Aorta (tissue), 5 donors: ENCODE results near the gene FAM47E. TPM values are rescaled to one million over a fixed set of nuclear protein-coding genes. Genes with fewer than 3 reads are reported as not detected.

ENCODE experiments used
- ATAC-seq: fragments of 200-7000 bp; cut with Tn5 transposase; one replicate; pipeline ENCODE4 v1.9.1; 2022; ENCODE audit warnings: moderate library complexity; ENCODE audit not compliant: low FRiP score
- DNase-seq, 2 donors: peaks; one replicate each; pipeline ENCODE4 v3.0.0-alpha.2; 2020
- H3K27ac ChIP-seq, 2 donors: one replicate each; pipeline ENCODE4 v1.5.1; 2013; ENCODE audit warnings: low read length in 2 of 2, mild to moderate bottlenecking in 2 of 2, moderate library complexity in 2 of 2, control low read depth in 1 of 2, inconsistent platforms in 1 of 2, low read depth in 1 of 2
- H3K27me3 ChIP-seq, 2 donors: one replicate each; pipeline ENCODE4 v1.6.1; 2013; ENCODE audit warnings: control low read depth in 1 of 2, low read length in 1 of 2, mild to moderate bottlenecking in 1 of 2, moderate library complexity in 1 of 2; ENCODE audit not compliant: insufficient read depth in 2 of 2, control insufficient read depth in 1 of 2
- H3K36me3 ChIP-seq, 2 donors: one replicate each; pipeline ENCODE4 v1.6.1; 2013; ENCODE audit warnings: control low read depth in 1 of 2, low read length in 1 of 2, mild to moderate bottlenecking in 1 of 2; ENCODE audit not compliant: insufficient read depth in 2 of 2, control insufficient read depth in 1 of 2
- H3K4me1 ChIP-seq, 2 donors: one replicate each; pipeline ENCODE4 v1.6.1; 2013; ENCODE audit warnings: low read length in 2 of 2, control low read depth in 1 of 2, mild to moderate bottlenecking in 1 of 2, moderate library complexity in 1 of 2; ENCODE audit not compliant: insufficient read depth in 2 of 2, control insufficient read depth in 1 of 2
- H3K4me3 ChIP-seq, 2 donors: one replicate each; pipeline ENCODE4 v1.5.1; 2013; ENCODE audit warnings: low read length in 2 of 2, control low read depth in 1 of 2, mild to moderate bottlenecking in 1 of 2
- H3K9me3 ChIP-seq: one replicate; pipeline ENCODE4 v1.6.1; 2013; ENCODE audit warnings: mild to moderate bottlenecking, low read length; ENCODE audit not compliant: control insufficient read depth
- WGBS, 2 donors: extraction: QIAGEN DNeasy Blood & Tissue Kit; methylation state at CpG; one replicate each; pipeline ENCODE4 v1.1.7; 2013; 5-methylcytosine and 5-hydroxymethylcytosine counted together
- intact Hi-C, 2 donors: fragments of 100-400 bp; cut with DNase I; formaldehyde crosslinking; loops; one replicate each; pipeline versions ENCODE4 v1.14.2 to v1.15.0; 2022
- polyA plus RNA-seq, 2 donors: library from polyadenylated mRNA; stranded (reverse); fragments of 200-250 nt; gene quantifications; one replicate each; pipeline ENCODE4 v1.2.3, GENCODE V29; 2013
- total RNA-seq, 2 donors: library from RNA; stranded (reverse); fragmentation: NEBNext Ultra II Directional; extraction: Animal tissue kit (Norgen Biotek cat#: 25700); gene quantifications; one replicate each; pipeline ENCODE4 v1.2.1, GENCODE V29; 2021
- donor health status: healthy with polysubstance abuse.
- donor health status: Bipolar disorder and iron deficiency.
- donor health status: DM: no; HTN: no; CAD: no.
- donor health status: DM: no; HTN: no; CAD: no.
- donor health status: DM: yes; HTN: yes; CAD: no.

The FAM47E gene
- total and polyA plus RNA-seq, 4 donors, result 1.2 to 2.4 (median 1.8) TPM

DNA sequence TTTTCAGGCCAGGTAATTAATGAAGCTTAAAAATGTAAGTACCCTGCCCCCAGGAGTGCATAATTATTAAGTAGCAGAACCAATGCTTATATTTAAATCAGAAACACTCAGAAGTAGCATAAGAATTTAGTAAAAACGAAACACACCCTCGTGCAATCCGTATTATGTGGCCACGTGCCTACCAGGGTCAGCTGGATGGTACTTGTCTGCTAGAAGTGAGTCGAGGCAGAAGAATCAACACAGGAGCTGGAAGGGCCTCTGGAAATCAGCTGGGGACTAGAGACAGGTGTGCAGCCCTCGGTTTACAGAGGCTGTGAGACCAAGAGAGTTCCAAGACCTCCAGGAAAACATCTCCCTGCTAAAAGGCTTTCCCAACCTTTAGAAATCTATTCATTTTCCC, 559 bp upstream of the FAM47E start:
- Histone ChIP-seq H3K4me3 (peak overlapping the region; percentile 60 to 64), H3K27ac (no peak overlapping the region), H3K4me1 (no peaks in the 10 kb centered on the region), H3K27me3 (no peaks in the 10 kb centered on the region), H3K36me3 (no peaks in the 10 kb centered on the region), H3K9me3 (no peaks in the 10 kb centered on the region)
- DNase-seq (no peak), ATAC-seq (no peak)
- intact Hi-C loops, result loop anchor here in 1 of 2 donors (5.0 kb wide), 1 partner anchor 56 kb away; the partner anchor contains the start of gene STBD1
- 13 to 14% methylated on average over 6 of the region's 6 CpGs for WGBS, 2 donors

GRCh38 chr4:76252271-76252653, 741 bp downstream of the FAM47E start:
- no peak overlapping the region for H3K27ac ChIP-seq
- H3K4me1 ChIP-seq, result no peaks in the 10 kb centered on the region
- no peaks in the 10 kb centered on the region for H3K27me3 ChIP-seq
- H3K36me3 ChIP-seq, result no peaks in the 10 kb centered on the region
- no peaks in the 10 kb centered on the region for H3K9me3 ChIP-seq
- no peak for ATAC-seq
- no peak overlapping the region for H3K4me3 ChIP-seq
- WGBS, 2 donors, result 78 to 86% methylated on average over 8 of the region's 8 CpGs
- intact Hi-C loops, result loop anchor here in 1 of 2 donors (5.0 kb wide), 1 partner anchor 55 kb away; the partner anchor contains the start of gene STBD1
- DNase-seq, result no peak

GRCh38 chr4:76253511-76253910, 2.0 kb downstream of the FAM47E start:
- Histone ChIP-seq H3K9me3 (no peaks in the 10 kb centered on the region), H3K4me1 (no peaks in the 10 kb centered on the region), H3K27me3 (no peaks in the 10 kb centered on the region), H3K36me3 (no peaks in the 10 kb centered on the region), H3K27ac (no peak overlapping the region), H3K4me3 (no peak overlapping the region)
- WGBS, 2 donors, result 70 to 87% methylated on average over 6 of the region's 6 CpGs
- no peak for DNase-seq
- no peak for ATAC-seq
- intact Hi-C loops, result loop anchor here in 1 of 2 donors (5.0 kb wide), 1 partner anchor 54 kb away; the partner anchor contains the start of gene STBD1

GRCh38 chr4:76256032-76256431, 4.5 kb downstream of the FAM47E start:
- Histone ChIP-seq H3K36me3 (no peaks in the 10 kb centered on the region), H3K9me3 (no peaks in the 10 kb centered on the region), H3K27ac (no peak overlapping the region), H3K4me1 (no peaks in the 10 kb centered on the region), H3K4me3 (no peak overlapping the region), H3K27me3 (no peaks in the 10 kb centered on the region)
- ATAC-seq (no peak), DNase-seq (no peak)
- WGBS, 2 donors, result 67 to 87% methylated on average over 6 of the region's 6 CpGs
- intact Hi-C loops, result no loop called here

DNA sequence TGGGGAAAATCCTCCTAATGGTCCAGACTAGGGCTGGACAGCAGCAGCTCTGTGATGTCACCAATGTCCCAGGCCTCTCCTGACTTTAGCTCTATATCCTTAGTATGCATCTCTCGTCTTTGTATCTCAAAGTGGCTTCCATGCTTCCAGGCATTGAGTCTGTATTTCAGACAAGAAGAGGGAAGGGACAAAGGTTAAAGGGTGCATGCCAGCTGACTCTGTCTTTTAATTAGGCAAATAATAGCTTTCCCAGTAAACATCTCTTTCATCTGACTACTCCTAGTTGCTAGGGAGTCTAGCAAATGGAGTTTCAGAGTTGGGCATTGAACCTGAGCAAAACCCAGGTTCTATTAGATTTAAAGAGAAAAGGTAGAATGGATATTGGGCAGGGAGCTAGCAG, 5.4 kb downstream of the FAM47E start:
- no peak for ATAC-seq
- intact Hi-C loops, result no loop called here
- no peaks in the 10 kb centered on the region for H3K27me3 ChIP-seq
- no peaks in the 10 kb centered on the region for H3K36me3 ChIP-seq
- H3K4me3 ChIP-seq, result no peak overlapping the region
- H3K9me3 ChIP-seq, result no peaks in the 10 kb centered on the region
- 85 to 87% methylated on average over 1 of the region's 1 CpG for WGBS, 2 donors
- no peak overlapping the region for H3K27ac ChIP-seq
- no peaks in the 10 kb centered on the region for H3K4me1 ChIP-seq
- no peak for DNase-seq

DNA sequence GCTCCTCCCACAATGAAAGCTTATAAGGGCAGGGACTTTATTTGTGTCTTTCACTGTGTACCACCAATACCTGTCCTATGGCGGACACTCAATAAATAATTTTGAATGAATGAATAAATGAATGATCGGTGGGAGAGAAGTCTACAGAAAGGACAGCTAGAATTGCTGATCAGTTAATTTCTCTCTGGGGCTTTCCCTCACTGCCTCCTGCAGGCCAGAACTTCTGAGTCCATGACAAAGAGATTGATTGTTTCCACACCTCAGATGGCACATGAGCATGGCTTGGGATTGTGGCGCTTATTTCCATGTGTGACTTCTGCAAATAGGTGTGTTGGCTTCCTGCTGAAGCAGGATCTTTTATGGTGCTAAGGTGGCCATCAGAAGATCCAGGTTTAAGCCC, 6.3 kb downstream of the FAM47E start:
- Histone ChIP-seq H3K9me3 (no peaks in the 10 kb centered on the region), H3K4me1 (no peaks in the 10 kb centered on the region), H3K27me3 (no peaks in the 10 kb centered on the region), H3K4me3 (no peak overlapping the region), H3K27ac (no peak overlapping the region), H3K36me3 (no peaks in the 10 kb centered on the region)
- ATAC-seq (no peak), DNase-seq (no peak)
- WGBS, 2 donors, result 90 to 95% methylated on average over 3 of the region's 3 CpGs
- intact Hi-C loops, result no loop called here

DNA sequence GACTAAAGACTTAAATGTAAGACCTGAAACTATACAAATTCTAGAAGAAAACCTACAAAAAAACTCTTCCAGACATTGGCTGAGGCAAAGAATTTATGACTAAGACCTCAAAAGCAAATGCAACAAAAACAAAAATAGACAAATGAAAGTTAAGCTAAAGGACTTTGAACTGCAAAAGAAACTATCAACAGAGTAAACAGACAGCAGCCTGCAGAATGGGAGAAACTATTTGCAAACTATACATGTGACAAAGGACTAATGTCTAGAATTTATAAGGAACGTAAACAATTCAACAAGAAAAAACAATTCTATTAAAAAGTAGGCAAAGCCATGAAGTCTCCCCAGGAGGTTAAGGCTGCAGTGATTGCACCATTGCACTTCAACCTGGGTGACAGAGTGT, 9.1 kb downstream of the FAM47E start:
- intact Hi-C loops, result no loop called here
- Histone ChIP-seq H3K36me3 (no peaks in the 10 kb centered on the region), H3K27ac (no peak overlapping the region), H3K9me3 (no peaks in the 10 kb centered on the region), H3K27me3 (no peaks in the 10 kb centered on the region), H3K4me3 (no peak overlapping the region), H3K4me1 (no peaks in the 10 kb centered on the region)
- no peak for DNase-seq
- 0 to 91% methylated on average over 1 of the region's 1 CpG for WGBS, 2 donors
- no peak for ATAC-seq

DNA sequence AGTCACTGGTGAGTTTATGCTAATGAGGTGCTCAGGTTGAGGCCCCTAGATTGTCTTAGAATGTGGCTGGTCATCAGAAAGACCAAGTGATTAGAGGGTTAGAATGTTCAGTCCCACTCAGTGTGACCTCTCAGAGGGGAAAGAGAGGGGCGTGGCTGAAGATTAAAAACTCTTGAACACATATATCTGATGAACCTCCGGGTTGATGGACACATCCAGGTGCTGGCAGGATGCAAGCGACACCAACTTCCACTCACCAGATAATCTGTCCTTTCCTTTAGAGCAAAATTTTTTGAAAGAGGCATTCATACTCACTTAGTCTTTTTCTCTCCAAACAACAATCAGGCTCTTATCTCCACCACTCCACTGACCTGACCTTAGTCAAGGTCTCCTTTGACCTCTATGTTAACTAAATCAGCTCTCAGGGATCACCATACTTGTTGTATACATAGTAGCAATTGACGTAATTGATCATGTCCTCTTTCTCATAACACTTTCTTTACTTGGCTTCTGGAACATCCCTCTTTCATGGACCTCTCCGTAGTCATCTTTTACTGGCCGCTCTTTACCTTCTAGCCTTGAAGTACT, 14.2 kb downstream of the FAM47E start:
- H3K27me3 ChIP-seq, result no peaks in the 10 kb centered on the region
- H3K27ac ChIP-seq, result no peak overlapping the region
- no peak overlapping the region for H3K4me3 ChIP-seq
- no peaks in the 10 kb centered on the region for H3K4me1 ChIP-seq
- intact Hi-C loops, result no loop called here
- H3K9me3 ChIP-seq, result no peaks in the 10 kb centered on the region
- ATAC-seq (no peak), DNase-seq (no peak)
- 86 to 90% methylated on average over 6 of the region's 6 CpGs for WGBS, 2 donors
- no peaks in the 10 kb centered on the region for H3K36me3 ChIP-seq

DNA sequence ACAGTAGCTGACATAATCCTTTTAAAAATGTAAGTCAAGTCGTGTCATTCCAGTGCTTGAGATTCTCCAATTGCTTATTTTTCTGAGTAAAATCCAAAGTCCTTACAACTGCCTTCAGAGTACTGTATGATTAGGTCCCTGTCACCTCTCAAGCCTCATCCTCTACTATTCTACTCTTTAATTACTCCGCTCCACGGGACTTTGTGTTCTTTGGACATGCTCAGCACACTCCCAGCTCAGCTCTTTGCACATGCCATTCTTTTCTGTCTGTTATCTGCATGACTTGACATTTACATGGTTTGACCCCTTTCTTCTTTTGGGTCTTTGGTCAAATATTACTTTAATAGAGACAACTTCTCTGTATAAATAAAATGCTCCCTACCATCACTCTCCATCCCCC, 15.1 kb downstream of the FAM47E start:
- H3K9me3 ChIP-seq, result no peaks in the 10 kb centered on the region
- H3K4me1 ChIP-seq, result no peaks in the 10 kb centered on the region
- no peaks in the 10 kb centered on the region for H3K27me3 ChIP-seq
- no peak overlapping the region for H3K4me3 ChIP-seq
- DNase-seq (no peak), ATAC-seq (no peak)
- 61 to 66% methylated on average over 3 of the region's 3 CpGs for WGBS, 2 donors
- H3K27ac ChIP-seq, result no peak overlapping the region
- intact Hi-C loops, result no loop called here
- H3K36me3 ChIP-seq, result no peaks in the 10 kb centered on the region
